Middle frontal gyrus (tissue), 1 donor: ENCODE data around the gene CCDC152.
"Not testable (repeated sequence)": the region's sequence is repeated elsewhere in the genome, so short reads cannot be mapped to it uniquely, and the experiment has no call there.

Experiments
- DNase-seq: peaks from one replicate; pipeline ENCODE4 v3.0.0-alpha.2; 2015; ENCODE audit warnings: low spot score; ENCODE audit errors: extremely low spot score

CCDC152 gene

DNA sequence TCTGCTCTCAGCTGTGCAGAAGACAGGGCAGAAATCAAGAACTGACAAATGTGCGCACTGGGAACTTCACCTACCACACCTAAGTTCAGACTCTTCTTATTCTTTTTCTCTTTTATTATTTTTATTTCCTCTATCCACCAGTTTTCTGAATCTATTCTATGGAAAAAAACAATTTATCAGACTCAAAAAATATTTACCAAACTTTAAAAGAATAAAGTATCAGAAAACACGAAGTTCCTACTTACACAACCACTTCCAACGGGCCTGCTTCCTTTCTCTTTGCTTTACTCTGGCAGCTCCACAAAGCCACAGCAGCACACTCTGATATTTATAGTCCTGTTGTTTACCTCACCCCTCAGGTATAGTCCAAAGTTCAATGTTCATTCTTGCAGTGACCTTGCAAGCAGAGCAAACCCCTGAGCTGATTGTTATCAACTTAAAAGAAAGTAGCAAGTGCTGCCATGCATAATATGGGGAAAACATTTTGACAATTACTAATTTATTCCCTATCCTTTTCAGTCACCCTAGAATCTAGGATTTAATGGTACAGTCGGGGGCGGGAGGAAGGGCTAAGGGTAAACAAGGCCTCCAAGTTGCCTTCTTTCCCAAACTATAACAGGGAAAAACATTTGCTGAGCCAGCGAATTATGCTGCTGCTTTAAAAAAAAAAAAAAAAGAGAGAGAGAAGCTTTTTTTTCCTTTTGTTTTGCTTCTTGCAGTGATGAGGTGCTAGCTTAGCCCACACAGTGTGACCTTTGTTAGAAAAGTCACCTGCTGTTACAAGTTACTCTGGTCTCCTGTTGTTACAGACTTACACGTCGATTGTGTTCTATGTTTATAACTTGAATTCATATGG, 55.2 kb downstream of the CCDC152 start, which contains the start of gene SELENOP:
SELENOP (minus strand) TSS at position 302 of the 856 bp plus-strand sequence. CDS start 3,539 bp downstream, outside the sequence.
- DNase-seq, result no peak

DNA sequence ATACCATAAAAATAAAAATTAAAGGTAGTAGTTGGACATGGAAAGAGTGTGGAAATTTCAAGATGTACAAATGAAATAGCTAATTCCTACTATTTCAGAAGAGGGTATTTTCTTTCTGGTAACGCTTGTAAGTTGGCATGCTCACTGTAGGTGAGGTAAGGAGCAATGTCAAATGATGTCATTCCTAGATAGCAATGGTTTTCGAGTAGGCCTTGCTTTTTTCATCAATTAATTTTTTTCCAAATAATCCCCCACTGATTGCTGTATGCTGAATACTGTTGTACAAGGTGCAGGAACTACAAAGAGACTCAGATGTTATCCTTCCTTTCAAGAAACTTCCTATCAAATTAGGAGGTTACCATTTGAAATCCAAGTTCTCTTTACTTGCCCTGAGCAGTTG, 56.0 kb downstream of the CCDC152 start:
- no peak for DNase-seq

GRCh38 chr5:42813533-42813932, 56.9 kb downstream of the CCDC152 start:
- DNase-seq, result no peak

DNA sequence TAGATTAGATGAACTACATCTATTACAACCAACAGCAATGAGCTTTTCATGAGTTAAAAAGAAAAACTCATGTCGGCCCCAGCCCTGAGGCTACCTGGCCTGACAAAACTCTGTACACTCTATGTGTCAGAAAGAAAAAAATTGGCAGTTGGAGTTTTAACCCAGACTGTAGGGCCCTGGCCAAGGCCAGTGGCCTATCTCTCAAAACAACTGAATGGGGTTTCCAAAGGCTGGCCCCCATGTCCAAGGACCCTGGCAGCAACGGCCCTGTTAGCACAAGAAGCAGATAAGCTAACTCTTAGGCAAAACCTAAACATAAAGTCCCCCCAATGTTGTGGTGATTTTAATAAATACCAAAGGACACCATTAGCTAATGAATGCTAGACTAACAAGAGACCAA, 59.9 kb downstream of the CCDC152 start:
- DNase-seq, result not testable (repeated sequence)

- no peak for DNase-seq
Measured at GRCh38 chr5:42819745-42820144, 63.1 kb downstream of the CCDC152 start.

DNA sequence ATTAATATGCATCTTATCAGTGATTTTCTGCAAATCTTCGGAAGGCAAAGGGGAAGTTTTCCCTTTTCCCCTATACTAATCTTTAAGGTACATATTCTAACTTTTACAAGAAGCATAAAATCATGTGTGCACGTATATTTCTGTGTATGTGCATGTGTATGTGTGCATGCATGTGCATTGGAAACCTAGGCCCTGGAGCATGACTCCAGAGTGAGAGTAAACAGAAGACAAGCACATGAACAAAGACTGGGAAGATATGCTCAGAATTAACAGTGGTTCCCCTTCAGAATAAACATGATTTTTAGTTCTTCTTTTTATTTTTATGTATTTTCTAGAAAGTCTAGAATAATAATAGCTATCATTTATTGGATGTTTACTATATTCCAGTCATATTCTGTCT, 65.9 kb downstream of the CCDC152 start:
- no peak for DNase-seq

DNA sequence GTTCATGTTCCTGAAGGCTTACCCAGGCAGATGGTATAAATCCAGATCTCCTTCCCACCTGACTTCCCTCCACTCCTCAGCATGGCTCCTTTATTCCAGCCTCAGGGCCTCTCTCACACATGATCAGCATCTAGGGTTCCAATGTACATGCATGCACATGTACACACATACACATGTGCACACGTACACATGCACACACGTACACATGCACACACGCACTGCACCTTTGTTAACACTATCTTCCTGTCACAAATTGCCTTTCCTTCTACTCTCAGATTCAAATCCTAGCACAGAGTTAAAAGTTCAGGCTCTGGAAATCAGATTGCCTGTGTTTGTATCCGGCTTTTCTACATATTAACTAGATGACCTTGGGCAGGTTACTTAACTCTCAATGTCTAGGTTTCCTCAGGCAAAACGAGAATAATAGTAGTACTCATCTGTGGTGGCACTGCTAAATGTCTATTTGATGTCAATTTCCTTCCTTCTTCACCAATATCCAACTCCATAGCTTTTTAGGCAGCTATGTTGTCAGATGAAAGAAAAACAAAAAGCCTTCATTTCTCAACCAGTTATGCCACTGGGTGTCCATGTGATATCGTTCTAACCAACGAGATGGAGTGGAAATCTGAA, 67.8 kb downstream of the CCDC152 start:
- no peak for DNase-seq

- DNase-seq, result no peak
Measured at GRCh38 chr5:42825422-42826148, 69.0 kb downstream of the CCDC152 start.

DNA sequence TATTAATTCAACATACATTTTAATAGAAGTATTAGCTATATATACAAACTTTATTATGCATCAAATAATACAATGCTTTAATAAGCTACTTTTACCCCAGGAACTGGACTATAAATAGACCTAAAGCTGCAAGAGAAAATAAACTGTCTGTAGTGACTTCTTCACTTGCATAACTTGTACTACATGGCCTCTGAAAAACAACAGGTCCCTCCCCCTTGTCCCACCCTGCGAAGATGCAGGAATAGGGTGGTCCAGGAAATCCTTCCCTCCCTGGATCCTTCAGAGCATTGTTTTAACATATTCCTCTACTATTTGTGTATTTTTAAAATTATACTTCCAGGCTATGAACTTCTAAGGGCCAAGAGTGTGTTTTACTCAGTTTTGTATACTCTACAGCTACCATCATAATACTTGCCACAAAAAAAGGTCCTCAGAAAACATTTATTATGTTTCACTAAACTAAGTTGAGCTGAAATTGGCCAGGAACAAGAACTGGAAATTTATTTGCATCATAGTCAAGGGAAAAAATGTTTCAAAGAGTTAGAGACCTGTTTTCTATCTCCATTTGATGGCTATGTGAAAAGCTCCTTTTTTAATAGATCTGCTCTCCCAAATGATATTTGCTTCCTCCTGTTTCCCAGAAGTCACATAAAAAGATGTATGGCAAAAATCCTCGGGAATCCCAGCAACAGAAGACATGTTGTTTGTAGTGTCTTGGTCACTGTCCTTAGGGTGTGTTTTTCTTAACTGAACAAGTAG, 70.3 kb downstream of the CCDC152 start:
- no peak for DNase-seq

- DNase-seq, result no peak
Measured at GRCh38 chr5:42828671-42829070, 72.1 kb downstream of the CCDC152 start.

DNA sequence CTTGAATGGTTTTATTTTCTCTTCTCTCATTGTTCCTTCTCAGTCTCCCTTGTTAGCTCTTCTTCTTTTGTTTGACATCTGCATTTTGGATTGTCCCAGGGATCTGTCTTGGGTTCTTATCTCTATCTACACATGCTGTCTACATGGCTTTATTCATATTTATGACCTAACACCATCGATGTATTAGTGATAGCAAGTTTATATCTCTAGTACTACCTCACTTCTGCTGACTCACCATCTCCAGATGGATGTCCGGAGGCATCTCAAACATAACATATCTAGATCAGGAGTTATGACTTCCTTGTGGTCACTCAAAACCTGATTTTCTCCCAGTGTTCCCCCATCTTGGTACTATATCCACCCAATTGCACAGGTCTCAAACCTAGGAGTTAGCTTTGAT, 74.3 kb downstream of the CCDC152 start:
- DNase-seq, result no peak

GRCh38 chr5:42832060-42832459, 75.4 kb downstream of the CCDC152 start:
- DNase-seq, result no peak

GRCh38 chr5:42836070-42836769, 79.6 kb downstream of the CCDC152 start:
- DNase-seq, result no peak

- no peak for DNase-seq
Measured at GRCh38 chr5:42837601-42838000, 81.0 kb downstream of the CCDC152 start.

DNA sequence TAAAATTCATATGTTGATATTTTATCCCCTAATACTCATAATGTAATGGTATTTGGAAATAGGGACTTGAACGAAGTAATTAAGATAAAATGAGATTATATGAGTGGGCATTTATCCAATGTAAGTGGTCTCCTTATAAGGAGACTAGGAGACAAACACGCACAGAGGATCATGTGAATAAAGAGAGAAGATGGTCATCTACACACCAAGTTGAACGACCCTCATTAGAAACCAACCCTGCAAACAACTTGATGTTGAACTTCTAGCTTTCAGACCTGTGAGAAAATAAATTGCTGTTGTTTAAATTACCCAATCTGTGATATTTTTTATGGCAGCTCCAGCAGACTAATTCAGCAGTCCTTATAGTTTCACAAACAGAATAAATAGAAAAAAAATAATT, 82.6 kb downstream of the CCDC152 start:
- DNase-seq, result no peak

DNA sequence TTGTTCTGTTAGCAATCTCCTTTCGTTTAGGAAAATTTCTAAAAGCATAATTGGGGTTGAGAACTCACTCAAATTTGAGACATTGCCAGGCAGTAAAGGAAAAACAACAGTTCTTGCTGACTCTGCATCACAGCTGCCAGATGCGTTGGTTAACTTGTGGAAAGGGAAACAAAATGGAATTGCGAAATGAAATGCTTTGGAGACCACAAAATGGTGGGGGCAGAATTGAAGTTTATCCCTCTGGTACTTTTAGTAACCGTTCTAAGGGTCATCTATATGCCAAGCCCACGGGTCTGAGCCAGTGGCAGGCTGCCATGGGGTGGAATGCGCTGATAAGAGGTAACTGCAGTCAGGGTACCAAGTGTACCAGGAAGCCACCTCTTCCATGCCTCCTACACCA, 83.7 kb downstream of the CCDC152 start:
- DNase-seq, result no peak

DNA sequence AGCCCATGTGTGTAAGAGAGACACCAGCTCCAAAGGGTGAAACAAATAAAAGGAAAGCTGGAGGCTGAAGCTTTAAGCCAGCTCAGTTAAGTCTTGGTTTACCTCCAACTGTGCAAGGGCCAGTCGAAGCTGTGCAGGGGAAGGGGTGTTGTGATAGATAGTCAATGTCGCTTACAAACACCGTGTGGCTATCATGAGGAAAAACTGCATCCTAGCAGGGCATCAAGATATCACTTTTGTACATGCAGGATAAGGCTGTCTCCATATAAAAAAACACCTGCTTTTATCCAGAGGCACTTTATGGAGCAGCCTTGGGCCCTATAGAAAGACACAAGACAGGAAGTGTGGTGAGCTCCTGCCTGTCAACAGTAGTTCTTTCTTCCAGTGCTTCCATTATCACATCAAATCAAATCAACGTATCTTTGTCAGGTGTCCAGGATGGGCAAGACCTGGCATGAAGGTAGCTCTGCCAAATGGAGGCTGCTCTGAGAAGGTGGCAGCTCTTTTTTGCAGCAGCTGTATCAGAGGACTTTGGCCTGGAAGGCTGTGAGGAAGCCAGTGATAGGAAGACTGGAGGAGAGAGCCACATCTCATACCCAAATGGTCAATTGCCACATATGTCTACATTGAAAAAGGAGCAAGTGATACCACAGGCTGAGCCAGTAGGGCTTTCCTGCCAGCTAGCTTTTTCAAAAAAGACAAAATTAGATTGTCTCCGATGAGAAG, 84.4 kb downstream of the CCDC152 start:
- no peak for DNase-seq

- DNase-seq, result no peak
Measured at GRCh38 chr5:42842921-42843641, 86.5 kb downstream of the CCDC152 start.

DNA sequence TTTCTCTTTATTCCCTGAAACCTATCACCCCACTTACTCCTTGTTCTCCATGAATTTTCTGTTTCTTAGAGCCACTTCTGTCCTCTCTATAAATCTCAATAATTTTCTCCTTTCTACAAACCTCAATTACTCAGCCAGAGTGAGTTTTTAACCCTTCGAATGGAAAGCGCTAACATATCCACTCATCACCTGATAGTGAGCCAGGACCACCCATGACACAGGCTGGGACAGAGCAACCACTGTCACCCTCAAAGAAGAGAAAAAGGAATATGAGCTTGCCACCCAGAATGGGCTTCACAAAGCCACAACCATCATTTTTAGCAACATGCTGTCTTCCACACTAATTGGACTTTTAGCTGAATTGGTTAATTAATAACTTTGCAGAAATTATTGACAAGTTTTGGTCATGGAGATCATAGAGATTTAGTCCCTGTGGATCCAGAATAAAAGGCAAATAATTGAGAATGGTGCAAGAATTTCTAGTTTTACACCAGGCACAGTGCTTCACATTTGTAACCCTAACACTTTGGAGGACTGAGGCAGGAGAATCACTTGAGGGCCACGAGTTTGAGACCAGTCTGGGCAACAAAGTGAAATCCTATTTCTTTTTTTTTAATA, 87.2 kb downstream of the CCDC152 start:
- DNase-seq, result no peak
